ENCODE measurements around the gene ZNF366. TPM values are rescaled to one million over a fixed set of nuclear protein-coding genes. Genes with fewer than 3 reads are reported as not detected.

The ZNF366 gene
- total and polyA plus RNA-seq, 2 donors from 2014 or later, result 0.22 to 8.1 TPM

GRCh38 chr5:72540759-72541438, 33.7 kb upstream of the ZNF366 start:
- intact Hi-C loops (cut with DNase I), result no loop called here
- no peaks in the 10 kb centered on the region for H3K36me3 ChIP-seq (ENCODE audit: control insufficient read depth in 2 of 3, insufficient read depth in 3 of 3, low read length in 3 of 3)

GRCh38 chr5:72539726-72540125, 32.5 kb upstream of the ZNF366 start:
- no peak for FAIRE-seq

More at GRCh38 chr5:72540759-72541438, 33.7 kb upstream of the ZNF366 start:
- no peak overlapping the region for H3K9ac ChIP-seq (ENCODE audit: low read length in 3 of 3)
- FAIRE-seq (no peak), DNase-seq (no peak)
- H3K27ac ChIP-seq (ENCODE audit: low read depth in 2 of 2, low read length in 2 of 2), result no peak overlapping the region
- H3K27me3 ChIP-seq (ENCODE audit: control insufficient read depth, insufficient read depth, low read length), result no peaks in the 10 kb centered on the region
- H3K4me1 ChIP-seq (ENCODE audit: control insufficient read depth in 2 of 3, insufficient read depth in 2 of 3, low read depth in 1 of 3, low read length in 3 of 3), result no peaks in the 10 kb centered on the region
- no peaks in the 10 kb centered on the region for H3K9me3 ChIP-seq (ENCODE audit: control insufficient read depth in 2 of 3, insufficient read depth in 1 of 3, low read length in 3 of 3)
- TF ChIP-seq CTCF (IDR thresholded peaks at IDR 0.05; ENCODE audit: borderline replicate concordance, extremely low read depth, insufficient read depth), result no peak
- H3K4me3 ChIP-seq (ENCODE audit: low read length in 3 of 3), result no peak overlapping the region

GRCh38 chr5:72539038-72539437, 31.8 kb upstream of the ZNF366 start:
- Histone ChIP-seq H3K27me3 (ENCODE audit: control insufficient read depth, insufficient read depth, low read length) (no peaks in the 10 kb centered on the region), H3K4me1 (ENCODE audit: control insufficient read depth in 2 of 3, insufficient read depth in 2 of 3, low read depth in 1 of 3, low read length in 3 of 3) (no peaks in the 10 kb centered on the region), H3K27ac (ENCODE audit: low read depth in 2 of 2, low read length in 2 of 2) (no peak overlapping the region), H3K36me3 (ENCODE audit: control insufficient read depth in 2 of 3, insufficient read depth in 3 of 3, low read length in 3 of 3) (no peaks in the 10 kb centered on the region), H3K4me3 (ENCODE audit: low read length in 3 of 3) (no peak overlapping the region), H3K9ac (ENCODE audit: low read length in 3 of 3) (no peak overlapping the region), H3K9me3 (ENCODE audit: control insufficient read depth in 2 of 3, insufficient read depth in 1 of 3, low read length in 3 of 3) (no peaks in the 10 kb centered on the region)
- FAIRE-seq (no peak), DNase-seq (no peak)
- TF ChIP-seq CTCF (IDR thresholded peaks at IDR 0.05; ENCODE audit: borderline replicate concordance, extremely low read depth, insufficient read depth), result no peak
- intact Hi-C loops (cut with DNase I), result no loop called here

More at GRCh38 chr5:72539726-72540125, 32.5 kb upstream of the ZNF366 start:
- H3K9ac ChIP-seq (ENCODE audit: low read length in 3 of 3), result no peak overlapping the region
- no peaks in the 10 kb centered on the region for H3K4me1 ChIP-seq (ENCODE audit: control insufficient read depth in 2 of 3, insufficient read depth in 2 of 3, low read depth in 1 of 3, low read length in 3 of 3)
- H3K4me3 ChIP-seq (ENCODE audit: low read length in 3 of 3), result no peak overlapping the region
- no peak overlapping the region for H3K27ac ChIP-seq (ENCODE audit: low read depth in 2 of 2, low read length in 2 of 2)
- no peaks in the 10 kb centered on the region for H3K9me3 ChIP-seq (ENCODE audit: control insufficient read depth in 2 of 3, insufficient read depth in 1 of 3, low read length in 3 of 3)
- no peaks in the 10 kb centered on the region for H3K36me3 ChIP-seq (ENCODE audit: control insufficient read depth in 2 of 3, insufficient read depth in 3 of 3, low read length in 3 of 3)
- intact Hi-C loops (cut with DNase I), result no loop called here
- DNase-seq, result no peak
- TF ChIP-seq CTCF (IDR thresholded peaks at IDR 0.05; ENCODE audit: borderline replicate concordance, extremely low read depth, insufficient read depth), result no peak
- no peaks in the 10 kb centered on the region for H3K27me3 ChIP-seq (ENCODE audit: control insufficient read depth, insufficient read depth, low read length)

Data from kidney (tissue), 14 donors.